ENCODE measurements around the gene KCNJ2.

The KCNJ2 gene

GRCh38 chr17:70208825-70209555, 39.7 kb downstream of the KCNJ2 start:
- Histone ChIP-seq H2AFZ (ENCODE audit: low read depth, low read length, severe bottlenecking) (no peak overlapping the region), H3K27ac (ENCODE audit: low read depth, low read length) (no peak overlapping the region)

GRCh38 chr17:70215656-70216055, 46.3 kb downstream of the KCNJ2 start:
- Histone ChIP-seq H3K4me3 (ENCODE audit: insufficient read depth, low read length, poor library complexity, severe bottlenecking) (no peak overlapping the region), H3K9me2 (replicated peaks; ENCODE audit: insufficient read depth, low read length) (no peaks in the 10 kb centered on the region), H3F3A (ENCODE audit: insufficient read depth) (no peaks in the 10 kb centered on the region), H3K9ac (ENCODE audit: low read length) (no peak overlapping the region), H3K36me3 (ENCODE audit: low read length) (no peaks in the 10 kb centered on the region), H4K20me1 (ENCODE audit: low read depth, low read length) (no peaks in the 10 kb centered on the region), H3K79me2 (ENCODE audit: insufficient read depth, low read length) (no peaks in the 10 kb centered on the region), H3K4me2 (ENCODE audit: low read depth, low read length, poor library complexity, severe bottlenecking) (no peak overlapping the region), H3K9me3 (ENCODE audit: insufficient read depth, low read length) (no peaks in the 10 kb centered on the region; the same call in 1 of the 2 replicates), H2AFZ (ENCODE audit: low read depth, low read length, severe bottlenecking) (no peak overlapping the region), H3K27ac (ENCODE audit: low read depth, low read length) (no peak overlapping the region), H3K27me3 (ENCODE audit: low read length) (no peaks in the 10 kb centered on the region)
- no peak for TF ChIP-seq EZH2phosphoT487 (conservative IDR thresholded peaks at IDR 0.05; ENCODE audit: low read length)
- TF ChIP-seq, protein P1, sequence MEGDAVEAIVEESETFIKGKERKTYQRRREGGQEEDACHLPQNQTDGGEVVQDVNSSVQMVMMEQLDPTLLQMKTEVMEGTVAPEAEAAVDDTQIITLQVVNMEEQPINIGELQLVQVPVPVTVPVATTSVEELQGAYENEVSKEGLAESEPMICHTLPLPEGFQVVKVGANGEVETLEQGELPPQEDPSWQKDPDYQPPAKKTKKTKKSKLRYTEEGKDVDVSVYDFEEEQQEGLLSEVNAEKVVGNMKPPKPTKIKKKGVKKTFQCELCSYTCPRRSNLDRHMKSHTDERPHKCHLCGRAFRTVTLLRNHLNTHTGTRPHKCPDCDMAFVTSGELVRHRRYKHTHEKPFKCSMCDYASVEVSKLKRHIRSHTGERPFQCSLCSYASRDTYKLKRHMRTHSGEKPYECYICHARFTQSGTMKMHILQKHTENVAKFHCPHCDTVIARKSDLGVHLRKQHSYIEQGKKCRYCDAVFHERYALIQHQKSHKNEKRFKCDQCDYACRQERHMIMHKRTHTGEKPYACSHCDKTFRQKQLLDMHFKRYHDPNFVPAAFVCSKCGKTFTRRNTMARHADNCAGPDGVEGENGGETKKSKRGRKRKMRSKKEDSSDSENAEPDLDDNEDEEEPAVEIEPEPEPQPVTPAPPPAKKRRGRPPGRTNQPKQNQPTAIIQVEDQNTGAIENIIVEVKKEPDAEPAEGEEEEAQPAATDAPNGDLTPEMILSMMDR (IDR thresholded peaks at IDR 0.05; ENCODE audit: insufficient read depth, low read length, poor library complexity, severe bottlenecking), result no peak

More at GRCh38 chr17:70208825-70209555, 39.7 kb downstream of the KCNJ2 start:
- Histone ChIP-seq H3F3A (ENCODE audit: insufficient read depth) (no peaks in the 10 kb centered on the region), H3K4me2 (ENCODE audit: low read depth, low read length, poor library complexity, severe bottlenecking) (no peak overlapping the region), H3K9ac (ENCODE audit: low read length) (no peak overlapping the region), H3K27me3 (ENCODE audit: low read length) (no peaks in the 10 kb centered on the region), H3K36me3 (ENCODE audit: low read length) (no peaks in the 10 kb centered on the region), H4K20me1 (ENCODE audit: low read depth, low read length) (no peaks in the 10 kb centered on the region), H3K4me3 (ENCODE audit: insufficient read depth, low read length, poor library complexity, severe bottlenecking) (no peak overlapping the region), H3K79me2 (ENCODE audit: insufficient read depth, low read length) (no peaks in the 10 kb centered on the region), H3K9me3 (ENCODE audit: insufficient read depth, low read length) (no peaks in the 10 kb centered on the region; the same call in 1 of the 2 replicates), H3K9me2 (replicated peaks; ENCODE audit: insufficient read depth, low read length) (no peaks in the 10 kb centered on the region)
- no peak for TF ChIP-seq EZH2phosphoT487 (conservative IDR thresholded peaks at IDR 0.05; ENCODE audit: low read length)
- TF ChIP-seq, protein P1 (IDR thresholded peaks at IDR 0.05; ENCODE audit: insufficient read depth, low read length, poor library complexity, severe bottlenecking), result no peak

- Histone ChIP-seq H3K4me2 (ENCODE audit: low read depth, low read length, poor library complexity, severe bottlenecking) (no peak overlapping the region), H3K4me3 (ENCODE audit: insufficient read depth, low read length, poor library complexity, severe bottlenecking) (no peak overlapping the region), H2AFZ (ENCODE audit: low read depth, low read length, severe bottlenecking) (no peak overlapping the region), H3K27me3 (ENCODE audit: low read length) (no peaks in the 10 kb centered on the region), H3K27ac (ENCODE audit: low read depth, low read length) (no peak overlapping the region), H3K9ac (ENCODE audit: low read length) (no peak overlapping the region), H3F3A (ENCODE audit: insufficient read depth) (no peaks in the 10 kb centered on the region), H3K9me2 (replicated peaks; ENCODE audit: insufficient read depth, low read length) (no peaks in the 10 kb centered on the region), H4K20me1 (ENCODE audit: low read depth, low read length) (no peaks in the 10 kb centered on the region), H3K9me3 (ENCODE audit: insufficient read depth, low read length) (no peaks in the 10 kb centered on the region; the same call in 1 of the 2 replicates), H3K79me2 (ENCODE audit: insufficient read depth, low read length) (no peaks in the 10 kb centered on the region), H3K36me3 (ENCODE audit: low read length) (no peaks in the 10 kb centered on the region)
- TF ChIP-seq, protein P1 (IDR thresholded peaks at IDR 0.05; ENCODE audit: insufficient read depth, low read length, poor library complexity, severe bottlenecking), result no peak
- no peak for TF ChIP-seq EZH2phosphoT487 (conservative IDR thresholded peaks at IDR 0.05; ENCODE audit: low read length)
Measured at GRCh38 chr17:70217571-70217970, 48.2 kb downstream of the KCNJ2 start.

All from SU-DHL-6 (cell line).